Activated CD8-positive, alpha-beta T cell treated with anti-CD3 and anti-CD28 coated beads for 36 hours (primary cell): ENCODE results near the gene PHLDB3. TPM values are rescaled to one million over a fixed set of nuclear protein-coding genes. Genes with fewer than 3 reads are reported as not detected.
A peak's percentile ranks its signal among the peaks of the same experiment; 100 is the strongest.

ENCODE experiments used
- ATAC-seq: fragments of 200-7000 bp; cut with Tn5 transposase; one replicate; pipeline ENCODE4 v1.10.0; 2021; ENCODE audit warnings: mild to moderate bottlenecking, moderate library complexity
- CTCF ChIA-PET: fragments of 350-600 bp; sonication (Branson Sonifier 250); formaldehyde crosslinking; loops from one replicate; lab custom pipeline; 2021; ENCODE audit warnings: antibody characterized with exemption; lab: Charles Lee
- POLR2A ChIA-PET: fragments of 350-600 bp; sonication (Branson Sonifier 250); formaldehyde crosslinking; loops from one replicate; lab custom pipeline; 2021; ENCODE audit warnings: antibody characterized with exemption; lab: Charles Lee
- DNase-seq: peaks from one replicate; pipeline ENCODE4 v3.0.0-alpha.2; 2020
- H3K27ac Mint-ChIP-seq: one replicate; pipeline ENCODE4 v1.8.0; 2021; ENCODE audit warnings: mild to moderate bottlenecking, mixed read lengths
- H3K27me3 Mint-ChIP-seq: one replicate; pipeline ENCODE4 v1.8.0; 2021; ENCODE audit warnings: mixed read lengths
- H3K36me3 Mint-ChIP-seq: one replicate; pipeline ENCODE4 v1.8.0; 2021; ENCODE audit warnings: low read depth, mixed read lengths
- H3K4me1 Mint-ChIP-seq: one replicate; pipeline ENCODE4 v1.8.0; 2021; ENCODE audit warnings: low read depth, mixed read lengths
- H3K4me3 Mint-ChIP-seq: one replicate; pipeline ENCODE4 v1.8.0; 2021; ENCODE audit warnings: mild to moderate bottlenecking, moderate library complexity, mixed read lengths
- H3K9me3 Mint-ChIP-seq: one replicate; pipeline ENCODE4 v1.8.0; 2021; ENCODE audit warnings: mixed read lengths
- intact Hi-C: fragments of 100-400 bp; cut with micrococcal nuclease; formaldehyde crosslinking; loops from one replicate; pipeline ENCODE4 v1.10.0; 2022
- total RNA-seq, 2 experiments: library from RNA; stranded (reverse); gene quantifications; one replicate each; pipeline ENCODE4 v1.2.3, GENCODE V29; 2021
- TF ChIP-seq, protein P1 (sequence below): fragments of 200-600 bp; IDR thresholded peaks from one replicate; pipeline ENCODE4 v1.8.0; 2022; ENCODE audit warnings: antibody characterized with exemption, mild to moderate bottlenecking

The PHLDB3 gene
- total RNA-seq, 2 experiments from 2014 or later: 14.7 to 17.5 TPM

DNA sequence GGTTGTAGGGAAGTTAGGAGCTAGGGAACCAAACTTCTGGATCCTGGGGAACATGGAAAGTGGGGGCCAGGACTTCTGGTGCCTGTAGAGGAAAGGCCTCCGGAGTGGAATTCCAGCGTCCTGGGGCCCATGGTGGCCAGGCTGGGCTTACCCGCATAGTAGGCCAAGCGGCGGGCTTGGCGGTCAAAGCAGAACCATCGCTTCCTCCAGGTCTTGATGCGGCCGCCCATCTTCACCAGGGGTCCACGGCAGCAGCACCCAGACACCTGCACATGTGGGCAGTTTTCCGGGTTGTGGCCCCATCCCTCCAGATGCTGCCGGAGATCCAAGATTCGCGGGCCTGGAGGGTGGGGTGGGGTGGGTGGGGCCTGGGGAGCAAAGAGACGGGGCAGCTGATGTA is 25.3 kb downstream of the PHLDB3 start:
- TF ChIP-seq, protein P1, sequence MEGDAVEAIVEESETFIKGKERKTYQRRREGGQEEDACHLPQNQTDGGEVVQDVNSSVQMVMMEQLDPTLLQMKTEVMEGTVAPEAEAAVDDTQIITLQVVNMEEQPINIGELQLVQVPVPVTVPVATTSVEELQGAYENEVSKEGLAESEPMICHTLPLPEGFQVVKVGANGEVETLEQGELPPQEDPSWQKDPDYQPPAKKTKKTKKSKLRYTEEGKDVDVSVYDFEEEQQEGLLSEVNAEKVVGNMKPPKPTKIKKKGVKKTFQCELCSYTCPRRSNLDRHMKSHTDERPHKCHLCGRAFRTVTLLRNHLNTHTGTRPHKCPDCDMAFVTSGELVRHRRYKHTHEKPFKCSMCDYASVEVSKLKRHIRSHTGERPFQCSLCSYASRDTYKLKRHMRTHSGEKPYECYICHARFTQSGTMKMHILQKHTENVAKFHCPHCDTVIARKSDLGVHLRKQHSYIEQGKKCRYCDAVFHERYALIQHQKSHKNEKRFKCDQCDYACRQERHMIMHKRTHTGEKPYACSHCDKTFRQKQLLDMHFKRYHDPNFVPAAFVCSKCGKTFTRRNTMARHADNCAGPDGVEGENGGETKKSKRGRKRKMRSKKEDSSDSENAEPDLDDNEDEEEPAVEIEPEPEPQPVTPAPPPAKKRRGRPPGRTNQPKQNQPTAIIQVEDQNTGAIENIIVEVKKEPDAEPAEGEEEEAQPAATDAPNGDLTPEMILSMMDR: no peak
- CTCF ChIA-PET: interaction anchor here (0.6 to 3.1 kb wide), 5 partner anchors 22 to 76 kb away, joined by 3 to 13 read pairs (median 5); no protein-coding TSS in a partner anchor
- POLR2A ChIA-PET: interaction anchor here (1.7 to 1.9 kb wide), 2 partner anchors 16 to 25 kb away, joined by 3 to 6 read pairs; no protein-coding TSS in a partner anchor
- intact Hi-C loops: no loop called here
- H3K27me3 Mint-ChIP-seq: no peaks in the 10 kb centered on the region
- ATAC-seq: no peak
- no peak overlapping the region for H3K27ac Mint-ChIP-seq
- H3K9me3 Mint-ChIP-seq: no peaks in the 10 kb centered on the region
- no peak overlapping the region for H3K4me3 Mint-ChIP-seq
- H3K4me1 Mint-ChIP-seq: peaks cover 10% of the 10 kb centered on the region
- H3K36me3 Mint-ChIP-seq: peaks cover 15% of the 10 kb centered on the region
- no peak for DNase-seq

DNA sequence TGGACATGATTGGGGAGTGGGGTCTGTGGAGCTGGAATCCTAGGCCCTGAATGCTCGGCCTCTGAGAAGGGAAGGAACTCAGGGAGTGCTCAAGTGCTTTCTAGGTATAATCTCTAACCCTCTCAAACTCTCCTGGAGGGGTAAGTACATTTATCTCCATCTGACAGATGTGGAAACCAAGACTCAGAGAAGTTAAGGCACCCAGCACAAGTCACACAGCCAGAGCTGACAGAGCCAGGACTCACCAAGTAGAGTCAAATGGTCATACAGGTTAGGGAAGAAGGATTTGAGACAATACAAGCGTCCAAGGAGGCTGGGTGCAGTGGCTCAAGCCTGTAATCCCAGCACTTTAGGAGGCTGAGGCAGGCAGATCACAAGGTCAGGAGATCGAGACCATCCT is 26.2 kb downstream of the PHLDB3 start:
- ChIA-PET POLR2A (interaction anchor here (0.6 to 1.7 kb wide), 2 partner anchors 15 to 148 kb away, joined by 3 read pairs; no protein-coding TSS in a partner anchor), CTCF (interaction anchor here (2.1 to 3.1 kb wide), 2 partner anchors 31 to 41 kb away, joined by 8 to 13 read pairs; no protein-coding TSS in a partner anchor)
- H3K36me3 Mint-ChIP-seq: peaks cover 15% of the 10 kb centered on the region
- H3K9me3 Mint-ChIP-seq: no peaks in the 10 kb centered on the region
- H3K27ac Mint-ChIP-seq: no peak overlapping the region
- no peak overlapping the region for H3K4me3 Mint-ChIP-seq
- TF ChIP-seq, protein P1: no peak
- H3K27me3 Mint-ChIP-seq: no peaks in the 10 kb centered on the region
- DNase-seq (no peak), ATAC-seq (no peak)
- intact Hi-C loops: no loop called here
- peaks cover 10% of the 10 kb centered on the region for H3K4me1 Mint-ChIP-seq

DNA sequence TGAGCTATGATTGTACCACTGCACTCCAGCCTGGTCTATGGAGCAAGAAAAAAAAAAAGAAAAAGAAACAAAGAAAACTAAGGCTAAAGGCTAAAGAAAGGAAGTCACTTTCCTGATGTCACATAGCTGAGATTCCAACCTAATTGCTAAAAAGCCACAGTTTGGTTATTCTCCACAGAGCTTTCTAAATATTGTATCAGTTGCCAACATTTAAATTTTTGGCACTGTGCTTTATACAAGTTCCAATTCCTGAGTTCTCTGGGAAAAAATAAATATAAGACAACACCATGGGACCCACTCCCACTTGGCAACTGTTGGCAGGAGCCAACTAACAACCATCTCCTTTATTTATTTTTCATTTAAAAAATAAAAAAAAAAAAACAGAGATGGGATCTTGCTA is 27.9 kb downstream of the PHLDB3 start:
- no peak overlapping the region for H3K4me3 Mint-ChIP-seq
- no peak overlapping the region for H3K27ac Mint-ChIP-seq
- H3K36me3 Mint-ChIP-seq: peaks cover 15% of the 10 kb centered on the region
- intact Hi-C loops: no loop called here
- no peak for ATAC-seq
- H3K27me3 Mint-ChIP-seq: no peaks in the 10 kb centered on the region
- peaks cover 15% of the 10 kb centered on the region for H3K4me1 Mint-ChIP-seq
- no peaks in the 10 kb centered on the region for H3K9me3 Mint-ChIP-seq
- TF ChIP-seq, protein P1: no peak
- DNase-seq: no peak
- ChIA-PET CTCF (interaction anchor here (1.0 kb wide), 1 partner anchor 29 kb away, joined by 4 read pairs; no protein-coding TSS in a partner anchor), POLR2A (interaction anchor here (0.8 kb wide), 1 partner anchor 12 kb away, joined by 3 read pairs; no protein-coding TSS in a partner anchor)

DNA sequence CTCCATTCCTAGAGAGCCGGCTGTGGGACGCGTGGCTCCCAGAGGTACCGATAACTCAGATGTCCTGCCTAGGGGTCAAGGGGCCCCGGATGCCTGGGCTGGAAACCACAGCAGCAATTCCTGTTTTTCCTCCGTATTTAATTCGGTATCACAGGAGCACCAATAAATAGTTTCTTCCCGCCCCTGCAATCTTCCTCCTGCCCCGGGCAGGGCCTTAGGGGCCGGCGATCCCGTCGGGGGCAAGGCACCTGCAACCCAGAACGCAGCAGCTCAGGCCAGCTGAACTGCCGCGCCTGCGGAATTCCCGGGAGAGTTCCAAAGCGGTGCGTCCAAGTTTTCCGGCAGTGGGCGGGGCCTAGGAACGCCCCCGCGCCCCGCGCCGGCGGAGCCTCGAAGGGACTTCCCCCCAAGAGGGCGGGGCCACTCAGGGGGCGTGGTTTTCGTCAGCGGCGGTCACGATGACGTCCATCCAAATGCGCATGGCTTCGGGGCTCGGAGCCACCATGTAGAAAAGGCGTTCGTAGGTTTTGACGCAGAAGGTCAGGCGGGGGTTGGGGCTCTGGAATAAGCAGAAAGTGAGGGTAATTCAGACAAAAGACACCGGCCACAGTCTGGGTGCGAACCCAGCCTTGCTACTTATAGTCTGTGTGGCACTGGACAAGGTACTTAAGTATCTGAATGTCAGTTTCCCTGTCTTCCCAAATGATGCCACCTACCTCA is 29.4 kb downstream of the PHLDB3 start:
- POLR2A ChIA-PET: interaction anchor here (1.3 to 3.6 kb wide), 2 partner anchors 11 to 36 kb away, joined by 3 to 23 read pairs; partner anchors contain the start of gene LYPD3
- no peaks in the 10 kb centered on the region for H3K9me3 Mint-ChIP-seq
- peaks cover 30% of the 10 kb centered on the region for H3K4me1 Mint-ChIP-seq
- intact Hi-C loops: no loop called here
- H3K36me3 Mint-ChIP-seq: peaks cover 13% of the 10 kb centered on the region
- peak overlapping the region; percentile 86 for H3K27ac Mint-ChIP-seq
- H3K27me3 Mint-ChIP-seq: no peaks in the 10 kb centered on the region
- DNase-seq (peak; percentile 95), ATAC-seq (peak; percentile 93)
- peak overlapping the region; percentile 75 for H3K4me3 Mint-ChIP-seq
- CTCF ChIA-PET: no interaction called here
- TF ChIP-seq, protein P1: no peak

DNA sequence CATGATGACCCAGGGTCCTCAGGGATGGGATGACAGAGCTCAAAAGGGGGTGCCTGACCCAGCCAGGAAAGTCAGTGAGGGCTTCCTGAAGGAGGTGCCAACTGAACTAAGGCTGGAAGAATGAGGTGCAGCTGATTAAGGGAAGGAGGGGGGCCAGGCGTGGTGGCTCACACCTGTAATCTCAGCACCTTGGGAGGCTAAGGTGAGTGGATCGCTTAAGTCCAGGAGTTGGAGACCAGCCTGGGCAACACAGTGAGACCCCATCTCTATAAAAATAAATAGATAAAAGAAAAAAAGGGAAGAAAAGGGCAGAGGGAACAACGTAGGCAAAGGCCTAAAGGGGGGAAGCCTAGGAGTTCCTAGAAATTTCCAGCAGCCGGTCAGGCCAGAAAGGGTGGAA is 30.1 kb downstream of the PHLDB3 start:
- no peak overlapping the region for H3K27ac Mint-ChIP-seq
- H3K36me3 Mint-ChIP-seq: peaks cover 13% of the 10 kb centered on the region
- DNase-seq (no peak), ATAC-seq (no peak)
- no peak overlapping the region for H3K4me3 Mint-ChIP-seq
- ChIA-PET CTCF (interaction anchor here (1.2 to 1.9 kb wide), 2 partner anchors 11 to 45 kb away, joined by 6 to 8 read pairs; no protein-coding TSS in a partner anchor), POLR2A (interaction anchor here (1.3 to 3.6 kb wide), 2 partner anchors 11 to 35 kb away, joined by 3 to 23 read pairs; partner anchors contain the start of gene LYPD3)
- peaks cover 36% of the 10 kb centered on the region for H3K4me1 Mint-ChIP-seq
- TF ChIP-seq, protein P1: no peak
- H3K27me3 Mint-ChIP-seq: no peaks in the 10 kb centered on the region
- no peaks in the 10 kb centered on the region for H3K9me3 Mint-ChIP-seq
- intact Hi-C loops: no loop called here
